K562 (cell line): ENCODE results near the gene NDUFA5.

Experiments
- CTCF ChIP-seq, 3 experiments: IDR thresholded peaks in 2 of 3; conservative IDR thresholded peaks in 1 of 3; 2 replicates each; pipeline ENCODE4 v1.5.1; 2011 to 2012; ENCODE audit warnings: low read length in 3 of 3, mild to moderate bottlenecking in 3 of 3, control low read depth in 2 of 3, improper control_type of control experiment in 1 of 3, inconsistent platforms in 1 of 3, low read depth in 1 of 3, mixed read lengths in 1 of 3, moderate library complexity in 1 of 3; ENCODE audit not compliant: insufficient read depth in 2 of 3
- EZH2 ChIP-seq: IDR thresholded peaks from 2 replicates; pipeline ENCODE4 v1.6.1; 2012; ENCODE audit warnings: low read depth, mild to moderate bottlenecking, inconsistent platforms, low read length, borderline replicate concordance
- MAX ChIP-seq: sonication (generic); formaldehyde crosslinking; IDR thresholded peaks from 2 replicates; pipeline ENCODE4 v1.9.0; 2022; ENCODE audit warnings: mild to moderate bottlenecking, missing genetic modification reagents
- MITF ChIP-seq: IDR thresholded peaks from 2 replicates; pipeline ENCODE4 v1.6.1; 2014; ENCODE audit warnings: antibody characterized with exemption
- NR1H2 ChIP-seq: sonication (generic); formaldehyde crosslinking; IDR thresholded peaks from 2 replicates; pipeline ENCODE4 v1.4.0; 2020; ENCODE audit warnings: mild to moderate bottlenecking, missing genetic modification reagents
- STAT5A ChIP-seq: IDR thresholded peaks from 2 replicates; pipeline ENCODE4 v1.6.1; 2012; ENCODE audit warnings: low read length, inconsistent platforms, borderline replicate concordance
- TCF7L2 ChIP-seq: fragments of 150-350 bp; IDR thresholded peaks from 2 replicates; pipeline ENCODE4 v1.6.1; 2016; ENCODE audit warnings: low read depth, mild to moderate bottlenecking, low read length, moderate library complexity
- ZBTB34 ChIP-seq: fragments of 250-450 bp; sonication (Bioruptor Pico); IDR thresholded peaks from 2 replicates; pipeline ENCODE4 v1.8.0; 2021; ENCODE audit warnings: mild to moderate bottlenecking, moderate library complexity
- ZNF274 ChIP-seq: IDR thresholded peaks from 2 replicates; pipeline ENCODE4 v1.6.1; 2011; ENCODE audit warnings: low read depth, mild to moderate bottlenecking, low read length, moderate library complexity, borderline replicate concordance

GRCh38 chr7:123602648-123603047 is 45.0 kb upstream of the NDUFA5 start:
- TF ChIP-seq NR1H2 (CRISPR knock-in tag): no peak
- TF ChIP-seq ZNF274: no peak
- TF ChIP-seq TCF7L2: no peak
- no peak for TF ChIP-seq EZH2
- no peak for TF ChIP-seq STAT5A
- no peak for TF ChIP-seq MITF
- no peak for TF ChIP-seq ZBTB34 (CRISPR knock-in tag)
- TF ChIP-seq MAX (CRISPR knock-in tag): no peak
- no peak for TF ChIP-seq CTCF (IDR thresholded peaks at IDR 0.05 in 2 of 3, conservative IDR thresholded peaks at IDR 0.05 in 1 of 3; ENCODE audit: insufficient read depth in 2 of 3, low read depth in 1 of 3, low read length in 3 of 3)
